ENCODE results near the gene CPB1.

CPB1 gene

GRCh38 chr3:148896062-148896461 is 68.5 kb downstream of the CPB1 start:
- Histone ChIP-seq H3K9me3 (no peaks in the 10 kb centered on the region), H3K27me3 (peaks cover 19% of the 10 kb centered on the region), H3K4me3 (ENCODE audit: low read depth, low read length) (no peak overlapping the region), H3K4me1 (no peaks in the 10 kb centered on the region), H3K36me3 (no peaks in the 10 kb centered on the region)
- TF ChIP-seq, protein P1, sequence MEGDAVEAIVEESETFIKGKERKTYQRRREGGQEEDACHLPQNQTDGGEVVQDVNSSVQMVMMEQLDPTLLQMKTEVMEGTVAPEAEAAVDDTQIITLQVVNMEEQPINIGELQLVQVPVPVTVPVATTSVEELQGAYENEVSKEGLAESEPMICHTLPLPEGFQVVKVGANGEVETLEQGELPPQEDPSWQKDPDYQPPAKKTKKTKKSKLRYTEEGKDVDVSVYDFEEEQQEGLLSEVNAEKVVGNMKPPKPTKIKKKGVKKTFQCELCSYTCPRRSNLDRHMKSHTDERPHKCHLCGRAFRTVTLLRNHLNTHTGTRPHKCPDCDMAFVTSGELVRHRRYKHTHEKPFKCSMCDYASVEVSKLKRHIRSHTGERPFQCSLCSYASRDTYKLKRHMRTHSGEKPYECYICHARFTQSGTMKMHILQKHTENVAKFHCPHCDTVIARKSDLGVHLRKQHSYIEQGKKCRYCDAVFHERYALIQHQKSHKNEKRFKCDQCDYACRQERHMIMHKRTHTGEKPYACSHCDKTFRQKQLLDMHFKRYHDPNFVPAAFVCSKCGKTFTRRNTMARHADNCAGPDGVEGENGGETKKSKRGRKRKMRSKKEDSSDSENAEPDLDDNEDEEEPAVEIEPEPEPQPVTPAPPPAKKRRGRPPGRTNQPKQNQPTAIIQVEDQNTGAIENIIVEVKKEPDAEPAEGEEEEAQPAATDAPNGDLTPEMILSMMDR (IDR thresholded peaks at IDR 0.05; ENCODE audit: low read depth, low read length), result no peak
- no peak for DNase-seq

DNA sequence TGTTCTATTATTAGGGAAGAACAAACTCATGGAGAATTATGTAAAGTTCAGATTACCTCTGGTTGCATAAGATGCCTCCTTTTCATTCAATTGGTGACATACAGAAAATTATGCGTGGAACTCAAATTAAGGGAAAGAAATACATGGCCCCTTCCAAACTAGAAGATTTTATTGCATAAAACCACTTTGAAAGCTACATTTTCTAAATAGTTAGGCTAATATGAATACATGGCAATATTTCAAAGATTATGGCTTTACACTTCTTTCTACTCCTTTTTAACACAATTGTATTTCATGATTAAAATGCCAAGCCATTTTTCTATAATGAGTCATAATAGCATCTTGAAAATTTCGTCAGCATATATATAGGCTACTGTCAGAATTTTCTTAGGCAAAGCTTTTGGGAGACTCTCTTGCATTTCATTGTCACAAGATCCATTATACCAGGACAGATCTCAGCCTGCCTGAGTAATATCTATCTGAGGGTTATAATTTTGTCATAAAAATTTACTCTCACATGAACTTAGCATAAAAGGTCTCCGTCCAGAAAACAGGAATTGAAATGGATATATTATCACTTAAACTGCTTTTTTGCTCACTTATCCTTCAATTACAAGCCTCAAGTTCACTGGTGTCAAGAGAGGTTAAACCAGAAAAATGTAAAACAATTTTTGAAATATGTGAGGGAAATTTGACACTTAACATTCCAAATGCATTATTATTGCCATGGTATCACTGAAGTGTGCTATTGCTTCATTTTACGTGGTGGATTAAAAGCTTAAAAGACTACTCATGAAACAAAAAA is 74.6 kb downstream of the CPB1 start:
- H3K36me3 ChIP-seq, result no peaks in the 10 kb centered on the region
- no peaks in the 10 kb centered on the region for H3K4me1 ChIP-seq
- no peak for DNase-seq
- no peaks in the 10 kb centered on the region; the same call in 1 of the 2 replicates for H3K27me3 ChIP-seq
- TF ChIP-seq, protein P1 (IDR thresholded peaks at IDR 0.05; ENCODE audit: low read depth, low read length), result no peak
- H3K4me3 ChIP-seq (ENCODE audit: low read depth, low read length), result no peak overlapping the region
- no peaks in the 10 kb centered on the region for H3K9me3 ChIP-seq

DNA sequence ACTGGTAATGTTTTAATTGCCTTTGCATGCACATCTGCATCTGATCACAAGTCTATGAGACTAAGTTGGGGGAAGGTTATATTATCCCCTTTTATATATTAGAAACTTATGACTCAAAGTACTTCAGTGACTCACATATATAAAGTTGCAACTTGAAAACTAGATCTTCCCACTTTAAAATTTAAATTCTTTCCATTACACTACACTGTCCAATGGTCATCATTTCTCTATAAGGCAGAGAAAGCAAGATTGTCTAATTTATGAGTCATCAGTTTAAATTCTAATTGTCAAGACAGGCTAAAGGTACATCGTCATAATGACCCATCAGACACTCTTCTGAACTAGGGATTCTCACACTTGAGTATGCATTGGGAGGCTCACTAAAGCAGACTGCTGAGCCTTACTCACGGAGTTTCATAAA is 75.4 kb downstream of the CPB1 start:
- Histone ChIP-seq H3K4me1 (no peaks in the 10 kb centered on the region), H3K27me3 (no peaks in the 10 kb centered on the region; the same call in 1 of the 2 replicates), H3K4me3 (ENCODE audit: low read depth, low read length) (no peak overlapping the region), H3K36me3 (no peaks in the 10 kb centered on the region), H3K9me3 (no peaks in the 10 kb centered on the region)
- no peak for DNase-seq
- TF ChIP-seq, protein P1 (IDR thresholded peaks at IDR 0.05; ENCODE audit: low read depth, low read length), result no peak

DNA sequence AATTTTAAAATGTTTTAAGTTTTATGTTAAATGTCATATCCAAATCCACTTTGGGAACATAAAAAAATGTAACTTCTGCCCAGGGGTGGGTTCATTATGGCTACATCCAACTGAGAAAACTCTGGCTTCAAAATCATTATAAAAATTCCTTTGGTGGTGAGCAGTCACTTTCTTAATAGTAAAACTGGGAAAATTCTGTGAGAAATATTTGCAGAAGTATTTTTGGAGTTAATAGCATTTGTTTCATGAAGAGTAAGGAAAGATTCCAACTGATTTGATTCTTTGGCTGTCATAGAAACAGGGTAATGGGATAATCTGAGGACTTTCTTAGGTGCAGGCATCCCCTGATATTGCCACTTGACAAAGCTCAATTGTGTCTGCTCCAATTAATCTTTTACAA is 76.3 kb downstream of the CPB1 start:
- no peaks in the 10 kb centered on the region for H3K4me1 ChIP-seq

GRCh38 chr3:148906667-148907066 is 79.1 kb downstream of the CPB1 start:
- no peak for DNase-seq
- no peaks in the 10 kb centered on the region for H3K4me1 ChIP-seq
- no peaks in the 10 kb centered on the region; the same call in 1 of the 2 replicates for H3K27me3 ChIP-seq
- no peak overlapping the region for H3K4me3 ChIP-seq (ENCODE audit: low read depth, low read length)
- H3K9me3 ChIP-seq, result no peaks in the 10 kb centered on the region
- TF ChIP-seq, protein P1 (IDR thresholded peaks at IDR 0.05; ENCODE audit: low read depth, low read length), result no peak
- H3K36me3 ChIP-seq, result no peaks in the 10 kb centered on the region

More for the DNA sequence above, 76.3 kb downstream of the CPB1 start:
- Histone ChIP-seq H3K9me3 (no peaks in the 10 kb centered on the region), H3K4me3 (ENCODE audit: low read depth, low read length) (no peak overlapping the region), H3K27me3 (no peaks in the 10 kb centered on the region; the same call in 1 of the 2 replicates), H3K36me3 (no peaks in the 10 kb centered on the region)
- no peak for DNase-seq
- TF ChIP-seq, protein P1 (IDR thresholded peaks at IDR 0.05; ENCODE audit: low read depth, low read length), result no peak
